ENCODE results near the gene SLC29A3. TPM values are rescaled to one million over a fixed set of nuclear protein-coding genes. Genes with fewer than 3 reads are reported as not detected.

SLC29A3 gene
- total RNA-seq, 1 donor from 2014 or later: 5.3 TPM

GRCh38 chr10:71333129-71333887, 14.2 kb downstream of the SLC29A3 start:
- DNase-seq (ENCODE audit: low read depth, low spot score): no peak
- H3K4me3 Mint-ChIP-seq: no peak overlapping the region
- peaks cover 36% of the 10 kb centered on the region for H3K4me1 Mint-ChIP-seq
- H3K36me3 Mint-ChIP-seq (ENCODE audit: low read depth): no peaks in the 10 kb centered on the region
- no peaks in the 10 kb centered on the region for H3K9me3 Mint-ChIP-seq
- no peaks in the 10 kb centered on the region for H3K27me3 Mint-ChIP-seq (ENCODE audit: low read depth)
- TF ChIP-seq CTCF (conservative IDR thresholded peaks at IDR 0.05): no peak
- H3K27ac Mint-ChIP-seq (ENCODE audit: unreplicated experiment): no peak overlapping the region

GRCh38 chr10:71334221-71334791, 15.2 kb downstream of the SLC29A3 start:
- Mint-ChIP-seq H3K9me3 (no peaks in the 10 kb centered on the region), H3K27ac (ENCODE audit: unreplicated experiment) (peak overlapping the region; percentile 84)

GRCh38 chr10:71335173-71335708, 16.2 kb downstream of the SLC29A3 start:
- Mint-ChIP-seq H3K36me3 (ENCODE audit: low read depth) (no peaks in the 10 kb centered on the region), H3K27me3 (ENCODE audit: low read depth) (no peaks in the 10 kb centered on the region), H3K4me3 (peak overlapping the region; percentile 41), H3K9me3 (no peaks in the 10 kb centered on the region), H3K4me1 (peaks cover 40% of the 10 kb centered on the region), H3K27ac (ENCODE audit: unreplicated experiment) (no peak overlapping the region)
- DNase-seq (ENCODE audit: low read depth, low spot score): no peak
- no peak for TF ChIP-seq CTCF (conservative IDR thresholded peaks at IDR 0.05)

More at GRCh38 chr10:71334221-71334791, 15.2 kb downstream of the SLC29A3 start:
- TF ChIP-seq CTCF (conservative IDR thresholded peaks at IDR 0.05): no peak
- Mint-ChIP-seq H3K27me3 (ENCODE audit: low read depth) (no peaks in the 10 kb centered on the region), H3K4me1 (peaks cover 36% of the 10 kb centered on the region), H3K4me3 (peak overlapping the region; percentile 11), H3K36me3 (ENCODE audit: low read depth) (no peaks in the 10 kb centered on the region)
- DNase-seq (ENCODE audit: low read depth, low spot score): peak; percentile 40

- DNase-seq (ENCODE audit: low read depth, low spot score): no peak
- H3K4me1 Mint-ChIP-seq: peaks cover 52% of the 10 kb centered on the region
- H3K9me3 Mint-ChIP-seq: no peaks in the 10 kb centered on the region
- H3K36me3 Mint-ChIP-seq (ENCODE audit: low read depth): no peaks in the 10 kb centered on the region
- no peaks in the 10 kb centered on the region for H3K27me3 Mint-ChIP-seq (ENCODE audit: low read depth)
- H3K27ac Mint-ChIP-seq (ENCODE audit: unreplicated experiment): no peak overlapping the region
- no peak for TF ChIP-seq CTCF (conservative IDR thresholded peaks at IDR 0.05)
- no peak overlapping the region for H3K4me3 Mint-ChIP-seq
Measured at GRCh38 chr10:71336632-71337031, 17.6 kb downstream of the SLC29A3 start.

GRCh38 chr10:71337219-71337701, 18.2 kb downstream of the SLC29A3 start:
- Mint-ChIP-seq H3K9me3 (no peaks in the 10 kb centered on the region), H3K27me3 (ENCODE audit: low read depth) (no peaks in the 10 kb centered on the region), H3K4me1 (peaks cover 59% of the 10 kb centered on the region), H3K4me3 (no peak overlapping the region), H3K27ac (ENCODE audit: unreplicated experiment) (no peak overlapping the region), H3K36me3 (ENCODE audit: low read depth) (no peaks in the 10 kb centered on the region)
- no peak for TF ChIP-seq CTCF (conservative IDR thresholded peaks at IDR 0.05)
- no peak for DNase-seq (ENCODE audit: low read depth, low spot score)

All from neural crest cell (in vitro differentiated cells).